Choroid plexus epithelial cell (primary cell): ENCODE results near the gene GPALPP1.

Experiments used
- DNase-seq: peaks from one replicate; pipeline ENCODE4 v3.0.0-alpha.2; 2010; ENCODE audit warnings: low read depth
- H3K4me3 ChIP-seq: 2 replicates; pipeline ENCODE4 v1.5.1; 2011; ENCODE audit warnings: low read depth, mild to moderate bottlenecking, control low read depth, low read length, moderate library complexity
- CTCF ChIP-seq: conservative IDR thresholded peaks from 2 replicates; pipeline ENCODE4 v1.5.1; 2011; ENCODE audit warnings: low read depth, mild to moderate bottlenecking, control low read depth, inconsistent platforms, low read length, moderate library complexity

Gene GPALPP1

DNA sequence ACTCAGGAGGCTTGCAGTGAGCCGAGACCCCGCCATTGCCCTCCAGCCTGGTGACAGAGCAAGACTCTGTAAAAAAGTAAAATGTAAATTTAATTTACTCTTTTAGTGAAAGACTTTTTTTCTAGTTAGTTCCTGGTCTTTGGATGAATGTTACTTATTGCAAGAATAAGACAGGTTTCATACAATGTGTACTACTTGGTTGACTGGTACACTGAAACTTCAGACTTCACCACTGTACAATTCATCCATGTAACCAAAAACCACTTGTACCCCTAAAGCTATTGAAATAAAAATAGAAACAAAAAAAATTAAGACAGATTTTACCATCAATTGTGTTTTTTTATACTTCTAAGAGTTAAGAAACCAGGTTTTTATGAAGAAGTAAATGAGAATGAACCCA lies 35.5 kb downstream of the GPALPP1 start:
- TF ChIP-seq CTCF = no peak
- no peak for DNase-seq
- no peak overlapping the region for H3K4me3 ChIP-seq

GRCh38 chr13:45034342-45034741 lies 45.0 kb downstream of the GPALPP1 start:
- DNase-seq = no peak
- H3K4me3 ChIP-seq = no peak overlapping the region
- no peak for TF ChIP-seq CTCF

DNA sequence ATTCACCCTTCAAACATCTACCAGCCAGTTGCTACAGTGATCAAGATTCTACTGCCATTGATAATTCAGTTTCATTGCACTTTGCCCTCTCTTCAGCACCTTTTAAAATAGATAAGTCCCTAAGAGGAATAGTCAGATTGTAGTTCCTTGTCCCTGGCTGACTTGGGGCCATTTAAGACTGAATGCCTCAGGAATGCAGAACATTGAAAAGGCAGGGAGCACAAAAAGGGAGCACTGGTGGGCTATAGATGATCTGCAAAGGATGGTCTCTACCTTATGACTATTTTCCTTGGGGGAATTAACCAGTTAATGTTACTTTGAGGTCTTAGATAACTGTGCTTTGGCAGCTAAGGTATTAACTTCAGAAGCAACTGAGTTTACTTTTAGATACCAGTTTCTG lies 46.9 kb downstream of the GPALPP1 start:
- DNase-seq = no peak
- no peak for TF ChIP-seq CTCF
- no peak overlapping the region for H3K4me3 ChIP-seq

DNA sequence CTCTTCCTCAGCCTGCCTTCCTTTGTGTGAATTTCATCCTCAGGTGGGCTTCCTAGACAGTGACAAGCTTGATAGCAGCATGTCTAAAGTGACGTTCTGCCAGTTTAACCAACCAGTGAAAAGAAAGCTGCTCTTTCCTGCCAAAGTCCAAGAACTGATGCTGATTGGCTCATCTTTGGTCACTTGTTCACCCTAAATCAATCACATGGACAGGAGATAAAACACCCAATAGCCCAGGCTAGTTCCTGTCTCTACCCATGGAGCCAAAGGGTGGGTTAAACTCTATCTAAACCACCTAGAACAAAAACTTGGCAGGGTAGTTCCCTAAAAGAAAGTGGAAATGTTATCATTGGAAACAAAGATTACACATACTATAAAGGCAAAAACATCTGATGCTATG lies 50.8 kb downstream of the GPALPP1 start:
- no peak for TF ChIP-seq CTCF

DNA sequence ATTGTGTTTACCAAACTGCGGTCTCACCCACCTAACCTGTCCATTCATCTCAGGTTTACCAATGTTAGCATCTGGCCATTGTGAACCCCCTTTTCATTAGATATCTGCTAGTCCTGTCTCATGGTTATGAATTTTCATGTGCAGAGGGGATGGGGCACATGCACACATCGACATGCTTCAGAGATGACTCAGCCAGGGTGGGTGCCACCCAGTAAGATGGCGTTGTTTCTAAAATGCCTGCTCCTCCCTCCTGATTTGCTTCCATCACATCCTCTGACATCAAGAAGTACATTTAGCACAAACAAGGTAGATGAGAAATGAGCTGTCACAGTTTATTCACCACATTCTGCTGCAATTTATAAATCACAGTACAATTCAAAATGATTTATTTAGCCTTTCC lies 51.3 kb downstream of the GPALPP1 start:
- H3K4me3 ChIP-seq = no peak overlapping the region
- DNase-seq = no peak
- TF ChIP-seq CTCF = no peak

More for the DNA sequence above, 50.8 kb downstream of the GPALPP1 start:
- no peak for DNase-seq
- H3K4me3 ChIP-seq = no peak overlapping the region

GRCh38 chr13:45042539-45042938 lies 53.2 kb downstream of the GPALPP1 start:
- DNase-seq = peak; percentile 26
- H3K4me3 ChIP-seq = no peak overlapping the region
- no peak for TF ChIP-seq CTCF

GRCh38 chr13:45046445-45046844 lies 57.1 kb downstream of the GPALPP1 start:
- no peak for DNase-seq
- H3K4me3 ChIP-seq = peak overlapping the region; percentile 62
- TF ChIP-seq CTCF = no peak
